Measurements from ENCODE around the gene FCER2. TPM values are rescaled to one million over a fixed set of nuclear protein-coding genes. Genes with fewer than 3 reads are reported as not detected.

FCER2 gene
- total RNA-seq, 1 donor from 2014 or later: not detected

- H3K27ac Mint-ChIP-seq: no peak overlapping the region
- DNase-seq (ENCODE audit: low spot score in 2 of 2, unreplicated experiment in 2 of 2): no peak
- no peaks in the 10 kb centered on the region for H3K9me3 Mint-ChIP-seq
- H3K36me3 Mint-ChIP-seq: no peaks in the 10 kb centered on the region
- H3K4me3 Mint-ChIP-seq: no peak overlapping the region
- H3K4me1 Mint-ChIP-seq: no peaks in the 10 kb centered on the region
- peaks cover 46% of the 10 kb centered on the region for H3K27me3 Mint-ChIP-seq (ENCODE audit: low read depth)
- TF ChIP-seq CTCF (IDR thresholded peaks at IDR 0.05; ENCODE audit: unreplicated experiment): no peak
Measured at GRCh38 chr19:7697721-7698287, 4.1 kb downstream of the FCER2 start.

- no peak overlapping the region for H3K4me3 Mint-ChIP-seq
- no peaks in the 10 kb centered on the region for H3K36me3 Mint-ChIP-seq
- no peaks in the 10 kb centered on the region for H3K9me3 Mint-ChIP-seq
- no peak for DNase-seq (ENCODE audit: low spot score in 2 of 2, unreplicated experiment in 2 of 2)
- no peak for TF ChIP-seq CTCF (IDR thresholded peaks at IDR 0.05; ENCODE audit: unreplicated experiment)
- peaks cover 32% of the 10 kb centered on the region for H3K27me3 Mint-ChIP-seq (ENCODE audit: low read depth)
- H3K4me1 Mint-ChIP-seq: no peaks in the 10 kb centered on the region
- no peak overlapping the region for H3K27ac Mint-ChIP-seq
Measured at GRCh38 chr19:7694499-7694898, 7.4 kb downstream of the FCER2 start.

- H3K9me3 Mint-ChIP-seq: no peaks in the 10 kb centered on the region
- H3K27ac Mint-ChIP-seq: no peak overlapping the region
- H3K36me3 Mint-ChIP-seq: no peaks in the 10 kb centered on the region
- DNase-seq (ENCODE audit: low spot score in 2 of 2, unreplicated experiment in 2 of 2): no peak
- no peak overlapping the region for H3K4me3 Mint-ChIP-seq
- no peak for TF ChIP-seq CTCF (IDR thresholded peaks at IDR 0.05; ENCODE audit: unreplicated experiment)
- peaks cover 13% of the 10 kb centered on the region for H3K27me3 Mint-ChIP-seq (ENCODE audit: low read depth)
- no peaks in the 10 kb centered on the region for H3K4me1 Mint-ChIP-seq
Measured at GRCh38 chr19:7692417-7693088, 9.4 kb downstream of the FCER2 start.

GRCh38 chr19:7691497-7691896 is 10.4 kb downstream of the FCER2 start:
- no peak for DNase-seq (ENCODE audit: low spot score in 2 of 2, unreplicated experiment in 2 of 2)
- no peaks in the 10 kb centered on the region for H3K9me3 Mint-ChIP-seq
- H3K4me1 Mint-ChIP-seq: no peaks in the 10 kb centered on the region
- H3K4me3 Mint-ChIP-seq: no peak overlapping the region
- peaks cover 4% of the 10 kb centered on the region for H3K27me3 Mint-ChIP-seq (ENCODE audit: low read depth)
- H3K36me3 Mint-ChIP-seq: no peaks in the 10 kb centered on the region
- TF ChIP-seq CTCF (IDR thresholded peaks at IDR 0.05; ENCODE audit: unreplicated experiment): no peak
- H3K27ac Mint-ChIP-seq: no peak overlapping the region

GRCh38 chr19:7690779-7691258 is 11.1 kb downstream of the FCER2 start:
- Mint-ChIP-seq H3K4me3 (no peak overlapping the region), H3K9me3 (no peaks in the 10 kb centered on the region), H3K4me1 (peaks cover 4% of the 10 kb centered on the region), H3K27me3 (ENCODE audit: low read depth) (peaks cover 3% of the 10 kb centered on the region), H3K36me3 (no peaks in the 10 kb centered on the region), H3K27ac (no peak overlapping the region)
- no peak for DNase-seq (ENCODE audit: low spot score in 2 of 2, unreplicated experiment in 2 of 2)
- TF ChIP-seq CTCF (IDR thresholded peaks at IDR 0.05; ENCODE audit: unreplicated experiment): no peak
